Activated T-cell treated with anti-CD3 and anti-CD28 coated beads for 48 hours (primary cell): Measurements from ENCODE around the gene ACCS.

ENCODE experiments used
- DNase-seq: peaks from one replicate; pipeline ENCODE4 v3.0.0-alpha.2; 2020; ENCODE audit warnings: low read depth

Gene ACCS

GRCh38 chr11:44094260-44094868 is 28.3 kb downstream of the ACCS start:
- peak; percentile 63 for DNase-seq

GRCh38 chr11:44095506-44096359 is 29.7 kb downstream of the ACCS start, which contains the start of gene EXT2:
Gene EXT2 (plus strand): TSS chr11:44095678. CDS start chr11:44107713, 12,035 bp downstream.
- peak; percentile 83 for DNase-seq

DNA sequence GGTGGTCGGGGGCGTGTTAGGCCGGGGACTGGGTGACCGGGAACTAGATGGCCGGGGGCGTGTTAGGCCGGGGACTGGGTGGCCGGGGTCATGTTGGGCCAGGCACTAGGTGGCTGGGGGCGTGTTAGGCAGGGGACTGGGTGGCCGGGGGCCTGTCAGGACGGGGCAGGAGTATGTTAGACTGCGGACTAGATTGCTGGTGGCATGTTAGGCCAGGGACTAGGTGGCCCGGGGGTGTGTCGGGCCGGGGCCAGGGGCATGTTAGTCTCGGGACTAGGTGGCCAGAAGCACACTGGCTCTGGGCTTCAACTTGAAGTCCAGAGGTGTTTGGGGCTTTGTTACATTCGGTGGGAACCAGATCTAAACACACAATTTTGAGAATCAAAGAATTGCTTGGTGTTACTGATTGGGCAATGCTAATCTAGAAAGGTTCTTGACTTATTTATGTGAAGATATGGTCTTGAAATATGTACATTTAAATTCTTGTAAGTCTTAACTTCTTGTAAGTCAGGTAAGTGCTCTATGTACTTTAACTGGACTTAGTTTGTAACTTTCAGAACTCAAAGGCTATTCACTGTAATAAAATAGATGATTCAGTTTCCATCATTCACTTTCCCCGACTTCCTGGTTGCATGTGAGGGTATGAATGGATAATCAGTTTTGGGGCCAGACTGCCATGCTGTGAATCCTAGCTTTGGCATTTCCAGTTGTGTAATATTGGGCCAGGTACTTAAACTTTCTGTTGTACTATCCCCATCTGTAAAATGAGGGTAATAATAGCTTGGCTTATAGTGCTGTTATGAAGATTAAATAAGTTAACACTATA is 30.5 kb downstream of the ACCS start:
- no peak for DNase-seq

DNA sequence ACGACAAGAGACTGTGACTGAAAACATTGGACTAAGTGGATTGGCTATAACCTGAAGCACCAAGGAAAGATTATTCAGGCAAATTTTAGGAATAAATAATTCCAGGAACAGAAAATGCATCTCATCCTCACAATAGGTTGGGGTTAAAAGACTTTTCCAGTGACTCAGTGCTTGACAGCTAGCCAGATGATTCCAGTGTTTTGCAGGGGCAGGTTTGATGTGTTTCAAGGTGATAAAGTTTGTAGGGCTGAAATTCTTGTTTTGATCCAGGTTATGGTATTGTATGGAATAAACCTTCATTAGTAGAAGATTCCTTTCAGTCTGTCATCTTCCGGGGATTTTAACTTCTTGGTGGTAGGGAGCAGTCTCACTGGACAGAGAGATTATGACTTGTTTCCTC is 31.8 kb downstream of the ACCS start:
- DNase-seq = no peak

- no peak for DNase-seq
Observed at GRCh38 chr11:44101098-44101497, 35.0 kb downstream of the ACCS start.

GRCh38 chr11:44104481-44105294 is 38.6 kb downstream of the ACCS start:
- no peak for DNase-seq

DNA sequence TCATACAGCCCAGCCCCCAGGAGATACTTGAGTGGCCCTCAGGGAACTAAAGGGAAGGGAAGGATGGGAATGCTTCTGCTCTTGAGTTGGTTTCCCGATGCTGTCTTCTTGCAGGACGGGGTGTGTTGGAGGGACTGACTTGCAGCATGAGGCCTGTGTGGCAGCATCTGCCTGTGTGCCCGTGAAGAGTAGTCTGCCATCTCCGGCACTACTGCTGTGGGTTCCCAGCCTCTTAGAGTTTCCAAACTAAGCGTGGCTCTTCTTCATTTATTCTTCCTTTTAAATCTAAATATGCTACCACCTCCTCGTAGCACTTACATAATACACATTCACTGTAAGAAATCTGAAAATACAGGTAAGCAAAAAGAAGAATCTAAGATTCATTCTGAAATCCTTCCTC is 42.2 kb downstream of the ACCS start:
- no peak for DNase-seq

DNA sequence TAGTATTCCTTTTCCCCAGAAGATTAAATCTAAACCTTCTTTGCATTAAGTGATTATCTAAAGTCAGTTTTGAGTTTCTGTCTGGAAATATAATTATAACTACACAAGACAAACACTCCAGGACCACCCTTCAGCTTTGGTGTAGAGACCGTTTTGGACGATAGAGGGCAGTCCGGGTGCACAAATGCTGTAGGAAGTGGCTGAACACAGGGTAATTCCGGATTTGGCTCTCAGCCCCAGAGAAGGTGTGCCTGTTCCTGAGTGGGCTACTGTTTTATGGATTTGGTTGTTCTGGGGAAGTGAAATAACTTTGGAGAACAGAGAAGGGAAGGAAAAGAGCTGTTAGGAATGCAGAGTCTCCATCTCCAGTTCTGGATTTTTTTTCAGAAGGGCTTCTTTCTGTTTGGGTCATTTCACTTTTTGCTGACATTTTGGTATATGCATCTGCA is 44.2 kb downstream of the ACCS start:
- DNase-seq = peak; percentile 37

- no peak for DNase-seq
Observed at GRCh38 chr11:44112091-44112821, 46.2 kb downstream of the ACCS start.

DNA sequence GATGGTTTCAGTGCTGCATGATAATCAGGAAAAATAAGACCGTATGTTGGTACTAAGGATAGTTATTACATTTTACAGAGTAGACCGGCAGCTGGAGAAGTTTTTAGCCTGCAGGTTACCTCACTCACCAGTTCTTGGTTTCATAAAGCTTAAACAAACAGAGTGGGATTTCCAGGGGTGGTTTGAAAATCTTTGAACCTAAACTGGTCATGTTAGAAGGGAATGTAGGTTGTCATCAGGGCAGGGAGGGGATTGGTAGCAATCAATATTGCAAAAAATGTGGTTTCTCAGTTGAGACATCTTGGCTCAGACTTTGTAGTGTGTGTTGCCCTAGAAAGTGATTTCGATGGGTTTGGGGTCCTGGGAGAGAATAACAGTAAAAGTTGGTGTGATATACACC is 46.9 kb downstream of the ACCS start:
- DNase-seq = no peak

DNA sequence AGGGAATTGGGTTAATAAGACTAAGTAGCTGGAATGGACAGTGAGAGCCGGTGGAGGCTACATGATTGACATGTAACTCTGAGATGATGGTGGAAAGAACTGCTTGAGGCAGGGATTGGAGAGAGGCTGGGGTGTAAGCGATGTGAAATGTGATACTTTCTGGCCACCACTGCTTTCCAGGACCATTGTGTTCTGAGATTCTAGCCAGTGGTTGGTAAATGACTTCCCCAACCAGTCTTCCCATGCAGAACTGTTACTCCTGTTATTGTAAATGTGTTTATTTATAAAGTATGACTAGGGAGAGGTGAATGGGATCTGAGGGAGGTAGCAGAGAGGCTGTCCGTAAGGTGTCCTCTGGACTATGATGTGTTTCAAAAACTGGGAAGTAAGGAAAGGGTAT is 47.5 kb downstream of the ACCS start:
- no peak for DNase-seq

GRCh38 chr11:44116234-44116830 is 50.3 kb downstream of the ACCS start:
- DNase-seq = no peak

GRCh38 chr11:44120169-44120568 is 54.1 kb downstream of the ACCS start:
- no peak for DNase-seq

DNA sequence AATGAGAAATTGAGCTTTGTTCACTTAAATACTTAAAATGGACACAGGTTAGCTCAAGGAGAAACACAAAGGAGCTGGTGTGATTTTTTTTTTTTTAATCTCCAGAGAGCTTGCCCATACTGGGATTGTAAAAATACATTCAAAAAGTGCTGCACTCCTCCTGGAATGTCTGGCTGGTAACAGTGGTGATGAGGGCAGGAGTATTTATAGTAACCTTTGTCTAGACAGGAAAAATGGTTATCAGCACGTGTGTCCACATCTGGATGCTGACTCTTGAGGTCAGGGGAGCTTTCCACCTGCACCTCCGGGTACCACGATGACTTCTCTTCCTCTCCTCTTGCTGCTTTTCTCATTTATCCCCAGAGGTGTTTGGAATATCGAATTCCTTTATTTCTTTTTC is 59.5 kb downstream of the ACCS start:
- no peak for DNase-seq

DNA sequence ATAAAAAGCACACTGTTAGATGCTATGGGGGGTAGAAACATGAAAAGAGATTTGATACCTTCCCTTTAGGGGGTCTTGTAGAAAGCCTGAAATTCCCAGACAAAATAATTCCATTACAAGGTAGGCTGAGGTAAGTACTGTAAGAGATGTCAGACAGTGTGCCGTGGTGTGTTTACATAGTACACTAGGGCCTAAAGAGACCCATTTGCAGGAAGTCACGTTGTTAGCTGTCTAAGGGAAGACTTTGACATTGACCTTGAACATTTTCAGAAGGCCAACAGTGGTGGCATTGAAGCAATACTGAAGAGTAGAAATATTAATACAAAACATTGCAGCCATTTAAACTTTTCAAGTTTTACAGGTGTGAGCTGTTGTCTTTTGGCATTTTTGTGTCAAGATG is 60.2 kb downstream of the ACCS start:
- DNase-seq = no peak

GRCh38 chr11:44127130-44127529 is 61.1 kb downstream of the ACCS start:
- DNase-seq = no peak

GRCh38 chr11:44128729-44129128 is 62.7 kb downstream of the ACCS start:
- no peak for DNase-seq

DNA sequence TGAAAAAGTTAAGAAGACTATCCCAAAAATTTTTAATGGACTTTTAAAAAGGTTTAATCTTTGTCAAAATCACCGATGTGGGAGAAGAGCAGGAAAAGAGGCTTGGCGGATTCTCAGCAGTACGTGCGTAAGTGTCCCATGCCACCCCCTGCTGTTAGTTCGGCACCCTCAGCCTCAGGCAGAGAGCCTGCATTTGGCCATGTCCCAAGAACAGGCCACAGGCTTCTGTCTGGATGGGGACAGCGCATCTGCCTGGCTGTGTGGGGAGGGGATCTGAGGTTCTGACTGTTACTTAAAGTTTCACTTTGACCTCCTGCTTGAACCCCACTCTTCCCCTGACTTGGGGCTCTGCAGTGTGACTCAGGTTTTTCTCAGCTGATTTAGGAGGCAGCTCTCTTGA is 64.7 kb downstream of the ACCS start:
- no peak for DNase-seq

DNA sequence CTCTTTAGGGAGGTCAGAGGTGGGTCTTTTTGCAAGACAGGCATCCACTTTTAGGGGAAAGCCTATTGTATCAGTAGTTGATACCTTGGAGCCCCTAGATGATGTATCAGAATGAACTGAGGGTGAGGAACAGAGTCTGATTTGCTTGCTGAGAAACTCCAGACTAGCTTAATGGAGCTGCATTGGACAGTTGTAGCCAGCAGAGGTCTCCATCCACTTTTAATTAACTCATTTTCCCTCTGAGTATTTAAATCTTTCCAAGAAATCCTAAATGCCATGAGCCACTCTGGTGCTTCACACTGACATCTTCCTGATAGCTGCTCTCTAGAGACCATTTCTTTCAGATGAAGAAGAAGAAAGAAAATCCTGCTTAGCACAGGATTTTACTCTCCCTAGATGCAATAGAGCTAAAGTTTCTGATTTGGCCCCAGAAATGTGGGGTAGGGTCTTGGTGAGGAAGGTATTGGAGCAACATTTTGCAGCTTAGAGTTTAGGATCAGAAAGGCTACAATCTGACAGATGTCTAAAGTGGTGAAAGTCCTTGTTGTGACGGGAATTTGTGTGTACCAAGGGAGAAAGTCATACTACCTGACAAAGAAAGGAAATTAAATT is 67.4 kb downstream of the ACCS start:
- no peak for DNase-seq
